Measurements from ENCODE around the gene NSRP1. TPM values are rescaled to one million over a fixed set of nuclear protein-coding genes. Genes with fewer than 3 reads are reported as not detected.

The NSRP1 gene
- total RNA-seq, 1 donor from 2014 or later = 25.3 TPM

- DNase-seq (ENCODE audit: low spot score, unreplicated experiment) = no peak
- Mint-ChIP-seq H3K27me3 (no peaks in the 10 kb centered on the region), H3K4me3 (ENCODE audit: low read depth) (no peak overlapping the region), H3K36me3 (ENCODE audit: insufficient read depth) (peaks cover 48% of the 10 kb centered on the region), H3K4me1 (ENCODE audit: low read depth) (no peaks in the 10 kb centered on the region), H3K27ac (no peak overlapping the region), H3K9me3 (ENCODE audit: low read depth) (peaks cover 25% of the 10 kb centered on the region)
- TF ChIP-seq CTCF (IDR thresholded peaks at IDR 0.05; ENCODE audit: unreplicated experiment) = no peak
Measured at GRCh38 chr17:30160419-30161172, 44.0 kb downstream of the NSRP1 start.

DNA sequence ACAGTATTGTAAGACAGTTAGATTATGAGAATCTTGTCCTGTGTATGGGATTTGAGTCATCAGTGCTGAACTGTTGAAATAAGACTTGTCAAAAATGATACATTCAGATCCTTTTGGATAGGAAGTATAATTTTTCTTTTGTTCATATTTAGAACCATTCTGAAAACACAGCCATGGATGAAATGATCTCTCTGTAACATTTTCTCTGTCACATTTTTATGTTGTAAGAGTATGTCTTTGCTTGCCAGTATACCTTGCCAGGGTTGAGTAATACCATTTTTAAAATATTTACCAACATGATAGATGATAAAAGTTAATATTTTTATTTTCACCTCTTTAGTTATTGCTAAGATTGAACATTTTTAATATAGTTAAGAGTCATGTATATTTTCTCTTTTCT lies 45.0 kb downstream of the NSRP1 start:
- H3K36me3 Mint-ChIP-seq (ENCODE audit: insufficient read depth) = peaks cover 45% of the 10 kb centered on the region
- no peaks in the 10 kb centered on the region for H3K4me1 Mint-ChIP-seq (ENCODE audit: low read depth)
- H3K4me3 Mint-ChIP-seq (ENCODE audit: low read depth) = no peak overlapping the region
- no peak for DNase-seq (ENCODE audit: low spot score, unreplicated experiment)
- H3K27me3 Mint-ChIP-seq = no peaks in the 10 kb centered on the region
- TF ChIP-seq CTCF (IDR thresholded peaks at IDR 0.05; ENCODE audit: unreplicated experiment) = no peak
- H3K9me3 Mint-ChIP-seq (ENCODE audit: low read depth) = peaks cover 25% of the 10 kb centered on the region
- H3K27ac Mint-ChIP-seq = no peak overlapping the region

- no peak for TF ChIP-seq CTCF (IDR thresholded peaks at IDR 0.05; ENCODE audit: unreplicated experiment)
- H3K4me1 Mint-ChIP-seq (ENCODE audit: low read depth) = no peaks in the 10 kb centered on the region
- no peak overlapping the region for H3K4me3 Mint-ChIP-seq (ENCODE audit: low read depth)
- no peaks in the 10 kb centered on the region for H3K27me3 Mint-ChIP-seq
- peaks cover 25% of the 10 kb centered on the region for H3K36me3 Mint-ChIP-seq (ENCODE audit: insufficient read depth)
- H3K27ac Mint-ChIP-seq = no peak overlapping the region
- no peak for DNase-seq (ENCODE audit: low spot score, unreplicated experiment)
- H3K9me3 Mint-ChIP-seq (ENCODE audit: low read depth) = peaks cover 12% of the 10 kb centered on the region
Measured at GRCh38 chr17:30164531-30164930, 47.9 kb downstream of the NSRP1 start.

DNA sequence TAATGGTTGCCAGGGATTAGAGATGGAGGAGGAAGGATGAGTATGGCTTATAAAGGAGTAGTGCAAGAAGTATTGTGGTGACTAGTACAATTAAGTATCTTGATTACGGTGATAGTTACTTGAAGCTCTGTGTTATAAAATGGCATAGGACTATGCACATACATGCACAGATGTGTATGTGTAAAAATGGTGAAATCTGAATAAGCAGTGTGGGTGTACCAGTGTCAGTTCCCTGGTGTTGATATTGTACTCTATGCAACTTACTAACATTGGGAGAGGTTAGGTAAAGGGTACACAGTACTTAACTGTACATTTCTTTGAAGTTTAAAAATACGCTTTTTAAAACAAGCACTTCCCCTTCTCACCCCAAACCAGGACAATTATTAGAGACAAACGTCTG lies 48.5 kb downstream of the NSRP1 start:
- H3K4me1 Mint-ChIP-seq (ENCODE audit: low read depth) = no peaks in the 10 kb centered on the region
- no peak for DNase-seq (ENCODE audit: low spot score, unreplicated experiment)
- H3K9me3 Mint-ChIP-seq (ENCODE audit: low read depth) = peaks cover 7% of the 10 kb centered on the region
- no peak overlapping the region for H3K27ac Mint-ChIP-seq
- H3K4me3 Mint-ChIP-seq (ENCODE audit: low read depth) = no peak overlapping the region
- H3K36me3 Mint-ChIP-seq (ENCODE audit: insufficient read depth) = peaks cover 19% of the 10 kb centered on the region
- no peak for TF ChIP-seq CTCF (IDR thresholded peaks at IDR 0.05; ENCODE audit: unreplicated experiment)
- H3K27me3 Mint-ChIP-seq = no peaks in the 10 kb centered on the region

GRCh38 chr17:30165960-30166359 lies 49.3 kb downstream of the NSRP1 start:
- H3K27me3 Mint-ChIP-seq = no peaks in the 10 kb centered on the region
- TF ChIP-seq CTCF (IDR thresholded peaks at IDR 0.05; ENCODE audit: unreplicated experiment) = no peak
- H3K36me3 Mint-ChIP-seq (ENCODE audit: insufficient read depth) = peaks cover 12% of the 10 kb centered on the region
- H3K4me3 Mint-ChIP-seq (ENCODE audit: low read depth) = no peak overlapping the region
- no peak for DNase-seq (ENCODE audit: low spot score, unreplicated experiment)
- H3K27ac Mint-ChIP-seq = no peak overlapping the region
- H3K4me1 Mint-ChIP-seq (ENCODE audit: low read depth) = no peaks in the 10 kb centered on the region
- H3K9me3 Mint-ChIP-seq (ENCODE audit: low read depth) = no peaks in the 10 kb centered on the region

Data from progenitor cell of endocrine pancreas (in vitro differentiated cells).